Activated CD4-positive, alpha-beta T cell treated with anti-CD3 and anti-CD28 coated beads, Interleukin-2, Interleukin-4, amounts not matched to agents 100 ng/mL and 50 ng/mL, durations not matched to agents 16 hours and 8 hours (primary cell): ENCODE results near the gene SLC38A1.
"Not testable (repeated sequence)": the region's sequence is repeated elsewhere in the genome, so short reads cannot be mapped to it uniquely, and the experiment has no call there.

ENCODE experiments used
- DNase-seq: peaks from one replicate; pipeline ENCODE4 v3.0.0-alpha.2; 2020; ENCODE audit warnings: low spot score

The SLC38A1 gene

GRCh38 chr12:46206471-46206870 is 62.4 kb downstream of the SLC38A1 start:
- DNase-seq = no peak

- no peak for DNase-seq
These were observed 63.5 kb downstream of the SLC38A1 start for GRCh38 chr12:46205294-46205693.

DNA sequence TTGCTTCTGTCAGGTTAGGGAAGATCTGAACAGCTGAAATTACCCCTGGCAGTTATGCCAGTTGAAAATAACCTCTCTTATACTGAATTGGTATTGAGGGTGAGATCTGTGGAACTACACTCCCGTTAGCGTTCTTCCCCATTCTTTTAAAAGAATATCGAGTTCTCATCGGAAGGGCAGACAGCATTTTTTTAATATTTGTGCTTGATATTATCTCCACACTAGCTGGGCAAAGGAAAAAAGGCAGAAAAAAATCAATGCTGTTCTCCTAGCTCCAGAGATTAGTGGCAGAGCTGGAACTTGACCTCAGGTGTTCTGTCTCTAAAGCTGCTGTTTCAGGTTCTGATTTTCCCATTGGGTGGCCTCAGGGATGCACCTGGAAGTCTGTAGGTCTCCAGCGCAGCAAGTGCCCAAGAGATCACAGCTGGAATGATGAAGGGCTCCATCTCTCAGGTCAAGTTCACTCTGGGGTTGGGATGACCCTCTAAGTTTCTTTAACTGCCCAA is 67.5 kb downstream of the SLC38A1 start:
- DNase-seq = no peak

DNA sequence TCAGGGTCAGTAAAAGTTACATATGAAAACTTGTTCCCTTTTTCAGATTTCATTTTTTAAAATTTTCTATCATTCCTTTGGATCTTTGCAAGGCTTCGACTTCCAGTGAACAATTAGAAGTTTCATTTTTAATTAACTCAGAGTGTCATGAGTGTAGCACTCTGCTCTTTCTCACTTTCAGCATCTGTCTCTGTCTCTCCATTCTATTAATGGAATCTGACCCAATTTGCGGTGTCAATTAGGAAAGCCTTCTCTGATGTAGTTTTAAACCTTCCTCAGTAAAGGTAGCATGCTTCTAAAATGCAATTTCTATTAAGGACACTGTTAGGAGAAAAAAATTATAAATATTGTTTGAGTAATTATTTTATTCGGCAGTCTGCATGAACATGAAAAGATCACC is 68.3 kb downstream of the SLC38A1 start:
- no peak for DNase-seq

- DNase-seq = no peak
These were observed 69.9 kb downstream of the SLC38A1 start for GRCh38 chr12:46198913-46199312.

GRCh38 chr12:46197883-46198282 is 71.0 kb downstream of the SLC38A1 start:
- no peak for DNase-seq

GRCh38 chr12:46190533-46190932 is 78.3 kb downstream of the SLC38A1 start:
- not testable (repeated sequence) for DNase-seq

GRCh38 chr12:46188170-46188569 is 80.7 kb downstream of the SLC38A1 start:
- DNase-seq = no peak

DNA sequence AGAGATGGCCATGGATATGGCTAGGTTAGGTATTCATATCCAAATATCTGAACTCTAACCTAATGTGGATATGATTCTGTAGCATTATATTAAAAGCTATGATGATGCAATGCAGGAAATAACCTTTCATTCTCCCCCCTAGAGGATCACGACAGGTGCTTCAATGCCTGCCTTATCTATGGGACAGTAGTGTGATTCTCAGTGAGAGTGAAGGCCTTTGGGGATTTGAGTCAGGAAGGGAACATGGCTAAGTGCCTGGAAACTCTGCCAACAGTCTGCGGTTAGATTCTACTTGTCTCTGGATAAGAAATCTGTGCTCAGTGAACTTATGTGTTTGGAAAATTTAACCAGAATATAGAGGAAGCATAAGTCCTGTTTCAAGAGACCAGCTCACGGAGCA is 81.8 kb downstream of the SLC38A1 start:
- no peak for DNase-seq

DNA sequence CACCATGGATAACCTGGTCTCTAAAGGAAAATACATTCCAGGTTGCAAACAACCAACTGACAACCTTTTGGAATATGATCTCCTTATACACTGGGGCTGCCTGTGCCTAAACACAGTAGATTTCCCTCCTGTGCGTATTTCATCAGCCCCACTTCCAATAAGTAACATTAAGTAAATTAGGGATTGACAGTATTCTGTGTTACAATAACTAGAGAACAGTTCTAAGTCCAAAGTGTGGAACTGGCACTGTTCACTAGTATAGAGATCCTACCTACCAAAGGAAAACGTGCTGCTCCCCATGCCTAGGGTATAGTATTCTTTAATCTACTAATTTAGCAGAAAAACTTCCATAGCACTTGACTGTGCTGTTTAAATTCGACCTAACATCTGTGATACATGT is 82.8 kb downstream of the SLC38A1 start:
- no peak for DNase-seq

DNA sequence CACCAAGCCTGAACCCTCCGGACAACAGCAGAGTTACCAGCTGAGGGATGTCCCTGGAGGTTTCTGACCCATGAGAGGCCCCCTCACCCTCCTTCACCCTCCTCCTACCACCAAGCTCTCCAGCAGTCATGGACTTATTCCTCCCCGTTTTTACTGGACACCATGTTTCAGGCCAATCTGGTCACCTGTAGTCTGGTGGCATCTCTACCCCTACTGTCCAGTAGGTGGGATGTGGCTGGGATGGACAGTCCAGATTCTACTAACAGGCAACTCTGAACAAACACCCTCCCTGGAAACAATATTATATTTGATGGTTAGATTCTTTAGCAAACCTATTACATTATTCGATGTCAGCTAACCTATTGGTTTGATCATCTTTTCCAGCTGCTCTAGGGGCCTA is 83.2 kb downstream of the SLC38A1 start:
- DNase-seq = no peak

DNA sequence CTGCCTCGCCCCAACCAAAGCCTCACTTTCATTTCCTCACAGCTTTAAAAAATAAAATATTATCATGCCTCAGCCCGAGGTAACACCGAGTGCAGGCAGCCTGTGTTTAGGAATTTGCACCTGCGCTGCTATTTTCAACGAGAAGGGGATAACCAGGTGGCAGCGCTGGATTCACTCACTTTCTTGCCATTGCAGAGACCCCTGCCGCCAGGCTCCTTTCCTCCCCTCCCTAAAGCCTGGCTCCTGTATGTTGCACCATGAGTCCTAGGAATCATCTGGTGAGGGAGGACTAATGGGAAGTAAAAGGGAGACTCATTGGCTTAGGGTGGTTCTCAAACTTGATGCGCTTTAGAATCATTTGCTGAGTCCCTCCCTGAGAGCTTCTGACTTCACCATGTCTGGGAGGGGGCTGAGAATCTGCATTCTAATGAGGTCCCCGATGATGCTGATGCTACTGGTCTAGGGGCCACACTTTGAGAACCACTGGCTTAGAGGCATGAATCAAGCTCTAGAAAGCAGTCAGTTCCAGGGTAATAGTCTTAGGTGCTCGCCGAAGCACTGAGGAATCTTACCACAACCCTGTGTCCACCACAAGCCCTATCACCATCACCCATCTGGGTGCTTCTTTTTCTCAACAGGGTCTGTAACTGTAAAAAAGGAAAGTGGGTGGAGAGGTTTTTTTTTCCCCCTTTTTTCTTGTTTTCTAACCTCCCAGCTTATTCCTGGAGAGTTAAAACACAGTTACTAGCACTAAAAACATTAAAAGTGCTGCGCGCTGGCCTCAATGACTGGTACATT is 83.8 kb downstream of the SLC38A1 start:
- DNase-seq = no peak

GRCh38 chr12:46183112-46183511 is 85.7 kb downstream of the SLC38A1 start:
- DNase-seq = no peak

- DNase-seq = no peak
These were observed 87.4 kb downstream of the SLC38A1 start for GRCh38 chr12:46181465-46181864.

- no peak for DNase-seq
These were observed 89.0 kb downstream of the SLC38A1 start for GRCh38 chr12:46179693-46180452.

- DNase-seq = no peak
These were observed 90.8 kb downstream of the SLC38A1 start for GRCh38 chr12:46177837-46178608.

GRCh38 chr12:46177025-46177424 is 91.8 kb downstream of the SLC38A1 start:
- no peak for DNase-seq

GRCh38 chr12:46174919-46175318 is 93.9 kb downstream of the SLC38A1 start:
- no peak for DNase-seq

DNA sequence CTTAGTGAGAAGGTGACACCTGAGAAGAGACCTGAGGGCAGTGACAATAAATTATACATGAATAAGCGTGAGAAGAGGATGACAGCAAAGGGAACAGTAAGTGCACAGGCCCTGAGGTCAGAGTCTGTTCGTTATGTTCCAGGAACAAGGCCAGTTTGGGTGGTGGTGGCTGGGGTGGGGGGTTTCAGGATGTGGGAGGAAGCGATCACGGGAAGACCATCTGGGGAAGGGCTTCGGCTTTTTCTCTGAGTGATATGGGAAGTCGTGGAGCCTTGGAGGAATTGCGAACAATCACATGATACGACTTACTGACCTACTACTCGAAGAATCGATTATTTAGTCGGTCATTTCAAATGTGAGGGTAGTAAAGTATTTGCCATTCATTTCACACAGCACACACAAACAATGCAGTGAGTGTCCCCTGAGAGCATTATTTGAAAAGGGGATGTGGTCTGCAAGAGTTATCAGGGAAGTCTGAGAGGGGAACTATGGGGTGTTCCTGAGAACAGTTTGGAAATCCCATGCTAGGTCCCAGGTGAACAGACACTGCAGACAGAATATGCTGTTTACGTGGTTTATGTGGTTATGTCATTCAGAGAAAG is 94.7 kb downstream of the SLC38A1 start:
- DNase-seq = no peak

DNA sequence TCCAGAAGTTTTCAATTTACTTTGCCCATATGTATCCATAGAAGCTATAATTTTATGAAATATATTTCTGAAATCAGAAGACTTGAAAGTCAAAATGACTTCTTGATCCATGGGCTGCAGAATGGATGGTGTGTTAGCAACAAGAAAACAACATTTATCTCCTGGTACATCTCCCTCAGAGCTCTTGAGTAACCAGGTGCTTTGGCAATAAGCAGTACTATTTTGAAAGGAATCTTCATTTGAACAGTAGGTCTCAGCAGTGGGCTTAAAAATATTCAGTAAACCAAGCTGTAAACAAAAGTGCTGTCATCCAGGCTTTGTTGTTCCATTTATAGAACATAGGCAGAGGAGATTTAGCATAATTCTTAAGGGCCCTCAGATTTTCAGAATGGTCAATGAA is 100.4 kb downstream of the SLC38A1 start:
- no peak for DNase-seq

DNA sequence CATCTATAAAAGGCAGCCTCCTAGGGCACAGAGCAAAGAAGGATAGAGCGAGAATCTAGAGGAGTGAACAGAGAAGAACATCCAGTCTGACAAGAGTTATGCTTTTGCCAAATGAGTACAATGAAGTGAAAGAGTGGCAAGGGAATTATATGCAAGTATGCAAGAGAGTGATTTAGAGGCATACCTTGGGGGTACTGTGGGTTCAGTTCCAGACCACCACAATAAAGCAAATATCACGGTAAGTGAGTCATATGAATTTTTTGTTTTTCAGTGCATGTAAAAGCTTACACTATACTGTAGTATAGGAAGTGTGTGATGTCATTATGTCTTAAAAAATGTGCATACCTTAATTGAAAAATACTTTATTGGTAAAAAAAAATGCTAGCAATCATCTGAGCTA is 101.4 kb downstream of the SLC38A1 start:
- DNase-seq = no peak

DNA sequence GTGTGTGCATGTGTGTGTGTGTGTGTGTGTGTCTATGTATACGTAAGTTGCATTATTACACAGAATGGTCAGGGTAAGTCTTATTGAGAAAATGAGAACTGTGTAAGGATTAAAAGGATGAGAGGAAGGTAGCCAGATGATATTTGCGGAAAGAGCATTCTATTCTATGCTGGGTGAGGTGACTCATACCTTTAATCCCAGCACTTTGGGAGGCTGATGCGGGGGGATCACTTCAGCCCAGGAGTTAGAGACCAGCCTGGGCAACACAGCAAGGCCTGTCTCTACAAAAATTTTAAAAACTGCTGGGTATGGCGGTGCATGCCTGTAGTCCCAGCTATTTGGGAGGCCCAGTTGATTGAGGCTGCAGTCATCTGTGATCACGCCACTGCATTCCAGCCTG is 103.7 kb downstream of the SLC38A1 start:
- DNase-seq = no peak
